ENCODE measurements around the gene SGIP1. TPM values are rescaled to one million over a fixed set of nuclear protein-coding genes. Genes with fewer than 3 reads are reported as not detected.

Gene SGIP1
- total and polyA plus RNA-seq, 2 of the 8 experiments (the other 6 are each of a cell fraction or from before 2014, with no cell fraction given) = 1.4 to 2.1 TPM

DNA sequence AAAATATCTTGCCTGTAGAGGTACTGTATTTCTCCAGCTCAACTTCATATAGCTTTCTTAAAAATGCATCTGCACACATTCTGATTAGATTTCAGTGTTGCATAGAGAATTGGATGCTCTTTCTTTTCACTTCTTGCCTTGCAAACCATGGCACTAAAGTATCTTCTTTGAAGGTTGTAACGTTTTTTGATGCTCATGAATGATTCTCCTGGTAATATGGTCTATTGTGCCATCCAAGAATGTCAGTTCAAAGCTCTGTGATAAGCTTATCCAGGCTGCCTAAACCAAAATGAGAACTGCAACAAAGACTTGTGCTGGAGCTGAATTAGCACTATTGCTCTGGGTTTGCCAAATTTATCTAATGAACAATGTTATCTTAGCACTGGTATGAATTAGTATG, 1.9 kb downstream of the SGIP1 start (continued):
- TF ChIP-seq, protein P1, sequence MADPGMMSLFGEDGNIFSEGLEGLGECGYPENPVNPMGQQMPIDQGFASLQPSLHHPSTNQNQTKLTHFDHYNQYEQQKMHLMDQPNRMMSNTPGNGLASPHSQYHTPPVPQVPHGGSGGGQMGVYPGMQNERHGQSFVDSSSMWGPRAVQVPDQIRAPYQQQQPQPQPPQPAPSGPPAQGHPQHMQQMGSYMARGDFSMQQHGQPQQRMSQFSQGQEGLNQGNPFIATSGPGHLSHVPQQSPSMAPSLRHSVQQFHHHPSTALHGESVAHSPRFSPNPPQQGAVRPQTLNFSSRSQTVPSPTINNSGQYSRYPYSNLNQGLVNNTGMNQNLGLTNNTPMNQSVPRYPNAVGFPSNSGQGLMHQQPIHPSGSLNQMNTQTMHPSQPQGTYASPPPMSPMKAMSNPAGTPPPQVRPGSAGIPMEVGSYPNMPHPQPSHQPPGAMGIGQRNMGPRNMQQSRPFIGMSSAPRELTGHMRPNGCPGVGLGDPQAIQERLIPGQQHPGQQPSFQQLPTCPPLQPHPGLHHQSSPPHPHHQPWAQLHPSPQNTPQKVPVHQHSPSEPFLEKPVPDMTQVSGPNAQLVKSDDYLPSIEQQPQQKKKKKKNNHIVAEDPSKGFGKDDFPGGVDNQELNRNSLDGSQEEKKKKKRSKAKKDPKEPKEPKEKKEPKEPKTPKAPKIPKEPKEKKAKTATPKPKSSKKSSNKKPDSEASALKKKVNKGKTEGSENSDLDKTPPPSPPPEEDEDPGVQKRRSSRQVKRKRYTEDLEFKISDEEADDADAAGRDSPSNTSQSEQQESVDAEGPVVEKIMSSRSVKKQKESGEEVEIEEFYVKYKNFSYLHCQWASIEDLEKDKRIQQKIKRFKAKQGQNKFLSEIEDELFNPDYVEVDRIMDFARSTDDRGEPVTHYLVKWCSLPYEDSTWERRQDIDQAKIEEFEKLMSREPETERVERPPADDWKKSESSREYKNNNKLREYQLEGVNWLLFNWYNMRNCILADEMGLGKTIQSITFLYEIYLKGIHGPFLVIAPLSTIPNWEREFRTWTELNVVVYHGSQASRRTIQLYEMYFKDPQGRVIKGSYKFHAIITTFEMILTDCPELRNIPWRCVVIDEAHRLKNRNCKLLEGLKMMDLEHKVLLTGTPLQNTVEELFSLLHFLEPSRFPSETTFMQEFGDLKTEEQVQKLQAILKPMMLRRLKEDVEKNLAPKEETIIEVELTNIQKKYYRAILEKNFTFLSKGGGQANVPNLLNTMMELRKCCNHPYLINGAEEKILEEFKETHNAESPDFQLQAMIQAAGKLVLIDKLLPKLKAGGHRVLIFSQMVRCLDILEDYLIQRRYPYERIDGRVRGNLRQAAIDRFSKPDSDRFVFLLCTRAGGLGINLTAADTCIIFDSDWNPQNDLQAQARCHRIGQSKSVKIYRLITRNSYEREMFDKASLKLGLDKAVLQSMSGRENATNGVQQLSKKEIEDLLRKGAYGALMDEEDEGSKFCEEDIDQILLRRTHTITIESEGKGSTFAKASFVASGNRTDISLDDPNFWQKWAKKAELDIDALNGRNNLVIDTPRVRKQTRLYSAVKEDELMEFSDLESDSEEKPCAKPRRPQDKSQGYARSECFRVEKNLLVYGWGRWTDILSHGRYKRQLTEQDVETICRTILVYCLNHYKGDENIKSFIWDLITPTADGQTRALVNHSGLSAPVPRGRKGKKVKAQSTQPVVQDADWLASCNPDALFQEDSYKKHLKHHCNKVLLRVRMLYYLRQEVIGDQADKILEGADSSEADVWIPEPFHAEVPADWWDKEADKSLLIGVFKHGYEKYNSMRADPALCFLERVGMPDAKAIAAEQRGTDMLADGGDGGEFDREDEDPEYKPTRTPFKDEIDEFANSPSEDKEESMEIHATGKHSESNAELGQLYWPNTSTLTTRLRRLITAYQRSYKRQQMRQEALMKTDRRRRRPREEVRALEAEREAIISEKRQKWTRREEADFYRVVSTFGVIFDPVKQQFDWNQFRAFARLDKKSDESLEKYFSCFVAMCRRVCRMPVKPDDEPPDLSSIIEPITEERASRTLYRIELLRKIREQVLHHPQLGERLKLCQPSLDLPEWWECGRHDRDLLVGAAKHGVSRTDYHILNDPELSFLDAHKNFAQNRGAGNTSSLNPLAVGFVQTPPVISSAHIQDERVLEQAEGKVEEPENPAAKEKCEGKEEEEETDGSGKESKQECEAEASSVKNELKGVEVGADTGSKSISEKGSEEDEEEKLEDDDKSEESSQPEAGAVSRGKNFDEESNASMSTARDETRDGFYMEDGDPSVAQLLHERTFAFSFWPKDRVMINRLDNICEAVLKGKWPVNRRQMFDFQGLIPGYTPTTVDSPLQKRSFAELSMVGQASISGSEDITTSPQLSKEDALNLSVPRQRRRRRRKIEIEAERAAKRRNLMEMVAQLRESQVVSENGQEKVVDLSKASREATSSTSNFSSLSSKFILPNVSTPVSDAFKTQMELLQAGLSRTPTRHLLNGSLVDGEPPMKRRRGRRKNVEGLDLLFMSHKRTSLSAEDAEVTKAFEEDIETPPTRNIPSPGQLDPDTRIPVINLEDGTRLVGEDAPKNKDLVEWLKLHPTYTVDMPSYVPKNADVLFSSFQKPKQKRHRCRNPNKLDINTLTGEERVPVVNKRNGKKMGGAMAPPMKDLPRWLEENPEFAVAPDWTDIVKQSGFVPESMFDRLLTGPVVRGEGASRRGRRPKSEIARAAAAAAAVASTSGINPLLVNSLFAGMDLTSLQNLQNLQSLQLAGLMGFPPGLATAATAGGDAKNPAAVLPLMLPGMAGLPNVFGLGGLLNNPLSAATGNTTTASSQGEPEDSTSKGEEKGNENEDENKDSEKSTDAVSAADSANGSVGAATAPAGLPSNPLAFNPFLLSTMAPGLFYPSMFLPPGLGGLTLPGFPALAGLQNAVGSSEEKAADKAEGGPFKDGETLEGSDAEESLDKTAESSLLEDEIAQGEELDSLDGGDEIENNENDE (IDR thresholded peaks at IDR 0.05; ENCODE audit: insufficient replicate concordance, low read length) = no peak
- TF ChIP-seq NANOG (IDR thresholded peaks at IDR 0.05; ENCODE audit: insufficient read depth, low read depth, low read length, poor library complexity, severe bottlenecking) (no peak), BCL11A (IDR thresholded peaks at IDR 0.05; ENCODE audit: low read depth in 2 of 2, low read length in 2 of 2) (no peak), MAFK (IDR thresholded peaks at IDR 0.05; ENCODE audit: low read depth, low read length) (no peak), FOSL1 (IDR thresholded peaks at IDR 0.05; ENCODE audit: insufficient read depth, low read depth, low read length) (no peak), SUZ12 (IDR thresholded peaks at IDR 0.05; ENCODE audit: low read length) (no peak), ZNF274 (IDR thresholded peaks at IDR 0.05; ENCODE audit: borderline replicate concordance, extremely low read depth, low read length) (no peak), CTBP2 (IDR thresholded peaks at IDR 0.05; ENCODE audit: borderline replicate concordance, insufficient read depth, insufficient read length, low read length) (no peak)
- TF ChIP-seq, protein P2, sequence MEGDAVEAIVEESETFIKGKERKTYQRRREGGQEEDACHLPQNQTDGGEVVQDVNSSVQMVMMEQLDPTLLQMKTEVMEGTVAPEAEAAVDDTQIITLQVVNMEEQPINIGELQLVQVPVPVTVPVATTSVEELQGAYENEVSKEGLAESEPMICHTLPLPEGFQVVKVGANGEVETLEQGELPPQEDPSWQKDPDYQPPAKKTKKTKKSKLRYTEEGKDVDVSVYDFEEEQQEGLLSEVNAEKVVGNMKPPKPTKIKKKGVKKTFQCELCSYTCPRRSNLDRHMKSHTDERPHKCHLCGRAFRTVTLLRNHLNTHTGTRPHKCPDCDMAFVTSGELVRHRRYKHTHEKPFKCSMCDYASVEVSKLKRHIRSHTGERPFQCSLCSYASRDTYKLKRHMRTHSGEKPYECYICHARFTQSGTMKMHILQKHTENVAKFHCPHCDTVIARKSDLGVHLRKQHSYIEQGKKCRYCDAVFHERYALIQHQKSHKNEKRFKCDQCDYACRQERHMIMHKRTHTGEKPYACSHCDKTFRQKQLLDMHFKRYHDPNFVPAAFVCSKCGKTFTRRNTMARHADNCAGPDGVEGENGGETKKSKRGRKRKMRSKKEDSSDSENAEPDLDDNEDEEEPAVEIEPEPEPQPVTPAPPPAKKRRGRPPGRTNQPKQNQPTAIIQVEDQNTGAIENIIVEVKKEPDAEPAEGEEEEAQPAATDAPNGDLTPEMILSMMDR (IDR thresholded peaks at IDR 0.05; ENCODE audit: control extremely low read depth in 1 of 3, insufficient read depth in 1 of 3, low read depth in 1 of 3, low read length in 3 of 3) = no peak
